Spleen (tissue), 11 donors: Measurements from ENCODE around the gene MB. TPM values are rescaled to one million over a fixed set of nuclear protein-coding genes. Genes with fewer than 3 reads are reported as not detected.
A peak's percentile ranks its signal among the peaks of the same experiment; 100 is the strongest.

ENCODE experiments used
- DNase-seq: peaks from one replicate; pipeline ENCODE4 v3.0.0-alpha.2; 2020
- H3K27ac ChIP-seq, 8 donors: fragments of 200-600 bp; sonication (generic) in 7 of 8; 1 replicate in 4 of 8; 2 replicates in 4 of 8; pipeline versions ENCODE4 v1.5.0 to v1.8.0; 2016 to 2021; ENCODE audit warnings: inconsistent platforms in 4 of 8, mild to moderate bottlenecking in 4 of 8, moderate library complexity in 1 of 8
- H3K27me3 ChIP-seq, 7 donors: fragments of 200-600 bp; sonication (generic) in 6 of 7; replicated peaks in 1 of 7; 1 replicate in 4 of 7; 2 replicates in 3 of 7; pipeline versions ENCODE4 v1.5.0 to v1.8.0; 2016 to 2021; ENCODE audit warnings: inconsistent platforms in 3 of 7, mild to moderate bottlenecking in 1 of 7
- H3K36me3 ChIP-seq, 6 donors: fragments of 200-600 bp; sonication (generic) in 5 of 6; 1 replicate in 4 of 6; 2 replicates in 2 of 6; pipeline versions ENCODE4 v1.5.0 to v1.8.0; 2016 to 2021; ENCODE audit warnings: inconsistent platforms in 2 of 6
- H3K4me1 ChIP-seq, 6 donors: fragments of 200-600 bp; sonication (generic) in 5 of 6; 1 replicate in 3 of 6; 2 replicates in 3 of 6; pipeline versions ENCODE4 v1.5.0 to v1.8.0; 2016 to 2021; ENCODE audit warnings: inconsistent platforms in 3 of 6
- H3K4me3 ChIP-seq, 8 donors: fragments of 200-600 bp; sonication (generic) in 7 of 8; 1 replicate in 4 of 8; 2 replicates in 4 of 8; pipeline versions ENCODE4 v1.5.0 to v1.8.0; 2016 to 2021; ENCODE audit warnings: inconsistent platforms in 4 of 8, mild to moderate bottlenecking in 4 of 8, moderate library complexity in 2 of 8
- H3K9me3 ChIP-seq, 8 donors: fragments of 200-600 bp; sonication (generic) in 7 of 8; 1 replicate in 4 of 8; 2 replicates in 4 of 8; pipeline versions ENCODE4 v1.5.0 to v1.8.0; 2016 to 2021; ENCODE audit warnings: inconsistent platforms in 4 of 8
- POLR2A ChIP-seq, 3 donors: fragments of 450-650 bp; IDR thresholded peaks; one replicate each; pipeline ENCODE4 v1.5.1; 2017; ENCODE audit warnings: antibody characterized with exemption in 3 of 3, mild to moderate bottlenecking in 1 of 3
- POLR2AphosphoS5 ChIP-seq, 3 donors: sonication (generic); formaldehyde crosslinking; IDR thresholded peaks; one replicate each; pipeline ENCODE4 v1.5.1; 2017; ENCODE audit warnings: antibody characterized with exemption in 3 of 3
- WGBS, 5 donors: extraction: QIAGEN DNeasy Blood & Tissue Kit in 3 of 5; methylation state at CpG; one replicate each; pipeline versions ENCODE4 v1.1.5 to v1.1.7; 2013 to 2018; 5-methylcytosine and 5-hydroxymethylcytosine counted together
- intact Hi-C: fragments of 100-400 bp; cut with DNase I; formaldehyde crosslinking; loops from one replicate; pipeline ENCODE4 v1.15.0; 2023; ENCODE audit warnings: low total_unique reads
- polyA plus RNA-seq, 3 donors: library from polyadenylated mRNA; stranded (reverse); fragments of 200-250 nt; gene quantifications; one replicate each; pipeline ENCODE4 v1.2.1, GENCODE V29; 2013
- total RNA-seq, 7 donors: library from RNA; depleted of rRNA in 3 of 7; stranded (reverse); fragments of >200 nt in 3 of 7; fragmentation: NEBNext Ultra II Directional in 4 of 7; extraction: Animal tissue kit (Norgen Biotek cat#: 25700) in 4 of 7; gene quantifications; one replicate each; pipeline versions ENCODE4 v1.1.0 to v1.2.1, GENCODE V29; 2016 to 2021
- TF ChIP-seq, protein P1 (sequence below), 11 experiments: fragments of 200-600 bp in 7 of 11; fragments of 450-650 bp in 4 of 11; sonication (generic) in 4 of 11; IDR thresholded peaks in 8 of 11; conservative IDR thresholded peaks in 3 of 11; 1 replicate in 7 of 11; 2 replicates in 4 of 11; pipeline versions ENCODE4 v1.4.0 to v1.8.0; 2016 to 2021; ENCODE audit warnings: antibody characterized with exemption in 11 of 11, inconsistent platforms in 4 of 11, mild to moderate bottlenecking in 1 of 11
- donor health status: healthy with polysubstance abuse.
- donor health status: DM: no; HTN: no; CAD: no; lungs with moderate emphysema.
- donor health status: DM: no; HTN: no; CAD: no.
- donor health status: Bipolar disorder and iron deficiency.
- donor health status: healthy.
- donor health status: DM: no; HTN: no; CAD: no.
- donor health status: DM: yes; HTN: yes; CAD: no.

Gene MB
- total and polyA plus RNA-seq, 10 donors = 0.64 to 5.0 (median 1.1) TPM; not detected in 6

DNA sequence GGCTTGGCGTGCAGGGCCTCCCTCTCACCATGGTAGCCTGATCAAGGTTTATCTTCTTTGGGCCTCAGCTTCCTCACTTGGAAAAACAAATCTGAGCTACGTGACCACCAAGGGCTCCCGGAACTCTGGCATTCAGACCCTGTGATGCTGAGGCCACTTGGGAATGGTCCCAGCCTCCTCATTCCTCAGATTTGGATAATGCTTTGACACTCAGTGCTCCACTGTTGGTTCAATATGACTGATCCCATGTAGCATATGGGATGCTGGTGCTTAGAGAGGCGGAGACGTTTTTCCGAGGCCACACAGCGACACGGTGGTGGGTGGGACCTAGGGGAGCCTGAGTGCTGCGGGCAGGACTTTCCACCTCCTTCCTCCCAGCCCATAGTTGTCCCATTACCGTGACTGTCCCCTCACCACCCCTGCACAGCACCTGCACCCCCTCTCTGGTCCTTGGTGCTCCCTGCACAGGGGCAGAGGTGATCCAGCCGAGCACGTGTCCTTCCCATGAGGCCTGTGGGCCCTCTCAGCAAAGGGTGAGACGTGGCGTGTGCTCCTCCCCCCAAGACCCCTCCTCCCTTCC, 23.1 kb downstream of the MB start:
- Histone ChIP-seq H3K9me3 (no peaks in the 10 kb centered on the region), H3K4me3 (no peak overlapping the region), H3K4me1 (peaks cover 0 to 9% (median 0%) of the 10 kb centered on the region in 6 donors), H3K36me3 (no peaks in the 10 kb centered on the region), H3K27me3 (peaks cover 0 to 4% (median 0%) of the 10 kb centered on the region in 7 donors), H3K27ac (no peak overlapping the region)
- WGBS, 5 donors = 72 to 93% (median 84%) methylated on average over 10 to 14 of the region's 14 CpGs
- DNase-seq = peak; percentile 35
- TF ChIP-seq, protein P1, sequence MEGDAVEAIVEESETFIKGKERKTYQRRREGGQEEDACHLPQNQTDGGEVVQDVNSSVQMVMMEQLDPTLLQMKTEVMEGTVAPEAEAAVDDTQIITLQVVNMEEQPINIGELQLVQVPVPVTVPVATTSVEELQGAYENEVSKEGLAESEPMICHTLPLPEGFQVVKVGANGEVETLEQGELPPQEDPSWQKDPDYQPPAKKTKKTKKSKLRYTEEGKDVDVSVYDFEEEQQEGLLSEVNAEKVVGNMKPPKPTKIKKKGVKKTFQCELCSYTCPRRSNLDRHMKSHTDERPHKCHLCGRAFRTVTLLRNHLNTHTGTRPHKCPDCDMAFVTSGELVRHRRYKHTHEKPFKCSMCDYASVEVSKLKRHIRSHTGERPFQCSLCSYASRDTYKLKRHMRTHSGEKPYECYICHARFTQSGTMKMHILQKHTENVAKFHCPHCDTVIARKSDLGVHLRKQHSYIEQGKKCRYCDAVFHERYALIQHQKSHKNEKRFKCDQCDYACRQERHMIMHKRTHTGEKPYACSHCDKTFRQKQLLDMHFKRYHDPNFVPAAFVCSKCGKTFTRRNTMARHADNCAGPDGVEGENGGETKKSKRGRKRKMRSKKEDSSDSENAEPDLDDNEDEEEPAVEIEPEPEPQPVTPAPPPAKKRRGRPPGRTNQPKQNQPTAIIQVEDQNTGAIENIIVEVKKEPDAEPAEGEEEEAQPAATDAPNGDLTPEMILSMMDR (IDR thresholded peaks at IDR 0.05 in 8 of 11, conservative IDR thresholded peaks at IDR 0.05 in 3 of 11) = no peak
- no peak for TF ChIP-seq POLR2AphosphoS5 (IDR thresholded peaks at IDR 0.05)
- TF ChIP-seq POLR2A (IDR thresholded peaks at IDR 0.05) = no peak
- intact Hi-C loops = no loop called here

DNA sequence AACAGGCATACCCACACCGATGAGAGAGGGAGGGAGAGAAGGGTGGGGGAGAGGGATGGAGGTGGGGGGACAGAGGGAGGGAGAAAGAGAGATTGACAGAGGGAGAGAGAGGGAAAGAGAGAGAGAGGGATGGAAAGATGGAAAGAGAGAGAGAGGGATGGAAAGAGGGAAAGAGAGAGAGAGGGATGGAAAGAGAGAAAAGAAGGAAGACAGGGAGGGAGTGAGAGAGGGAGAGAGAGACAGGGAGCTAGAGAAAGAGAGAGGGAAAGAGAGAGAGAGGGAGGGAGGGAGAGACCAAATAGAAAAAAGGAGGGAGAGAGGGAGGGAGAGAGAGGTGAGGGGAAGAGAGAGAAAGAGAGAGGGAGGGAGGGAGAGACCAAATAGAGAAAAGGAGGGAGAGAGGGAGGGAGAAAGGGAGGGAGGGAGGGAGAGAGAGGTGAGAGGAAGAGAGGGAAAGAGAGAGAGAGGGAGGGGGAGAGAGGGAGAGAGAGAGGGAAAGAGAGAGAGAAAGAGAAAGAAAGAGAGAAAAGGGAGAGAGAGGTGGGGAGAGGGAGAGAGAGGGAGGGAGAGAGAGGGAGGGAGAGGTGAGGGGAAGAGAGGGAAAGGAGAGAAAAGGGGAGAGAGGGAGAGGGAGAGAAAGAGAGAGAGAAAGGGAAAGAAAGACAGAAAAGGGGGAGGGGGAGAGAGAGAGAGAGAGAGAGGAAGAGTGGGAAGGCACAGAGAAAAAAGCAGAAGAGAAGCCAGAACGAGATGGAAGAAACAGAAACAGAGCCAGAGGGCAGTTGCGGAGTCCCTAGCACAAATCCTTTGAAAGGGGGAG, 23.8 kb downstream of the MB start:
- Histone ChIP-seq H3K27me3 (peaks cover 0 to 4% (median 0%) of the 10 kb centered on the region in 7 donors), H3K4me1 (peaks cover 0 to 16% (median 0%) of the 10 kb centered on the region in 6 donors), H3K4me3 (no peak overlapping the region), H3K36me3 (no peaks in the 10 kb centered on the region), H3K9me3 (no peaks in the 10 kb centered on the region), H3K27ac (no peak overlapping the region)
- intact Hi-C loops = no loop called here
- no peak for DNase-seq
- TF ChIP-seq POLR2AphosphoS5 (IDR thresholded peaks at IDR 0.05) = no peak
- no peak for TF ChIP-seq POLR2A (IDR thresholded peaks at IDR 0.05)
- TF ChIP-seq, protein P1 (IDR thresholded peaks at IDR 0.05 in 8 of 11, conservative IDR thresholded peaks at IDR 0.05 in 3 of 11) = no peak
- 43 to 56% (median 53%) methylated on average over 3 of the region's 3 CpGs for WGBS, 5 donors

DNA sequence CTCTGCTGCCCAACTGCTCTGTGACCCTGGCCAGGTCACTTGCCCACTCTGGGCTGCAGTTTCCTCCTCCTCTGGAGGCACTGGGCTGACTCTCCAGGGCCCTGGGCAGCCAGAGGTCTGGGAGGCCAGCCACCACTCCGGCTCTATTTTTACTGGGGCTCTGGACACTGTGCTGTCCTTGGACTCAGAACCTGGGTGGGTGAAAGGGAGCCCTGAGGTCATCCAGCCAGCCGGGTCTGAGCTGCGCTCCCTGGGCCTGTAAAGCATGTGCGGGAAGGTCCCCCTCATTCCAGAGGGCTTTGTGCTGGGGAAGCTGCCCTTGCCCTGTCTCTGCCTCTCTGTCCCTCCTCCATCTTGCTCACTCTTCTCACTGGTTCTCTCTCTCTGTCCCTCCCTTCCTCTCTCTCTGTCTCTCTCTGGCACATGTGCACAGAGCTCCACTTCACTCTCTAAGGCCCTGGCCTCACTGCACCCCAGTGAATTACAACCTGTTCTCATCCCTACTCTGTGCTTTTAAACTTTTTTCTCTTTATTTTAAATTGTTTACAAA, 24.6 kb downstream of the MB start:
- no peaks in the 10 kb centered on the region for H3K36me3 ChIP-seq

More for the DNA sequence above, 24.6 kb downstream of the MB start:
- DNase-seq = no peak
- Histone ChIP-seq H3K27ac (no peak overlapping the region), H3K4me3 (no peak overlapping the region), H3K9me3 (no peaks in the 10 kb centered on the region), H3K27me3 (peaks cover 0 to 4% (median 0%) of the 10 kb centered on the region in 7 donors), H3K4me1 (peaks cover 0 to 16% (median 0%) of the 10 kb centered on the region in 6 donors)
- intact Hi-C loops = no loop called here
- no peak for TF ChIP-seq POLR2AphosphoS5 (IDR thresholded peaks at IDR 0.05)
- TF ChIP-seq, protein P1 (IDR thresholded peaks at IDR 0.05 in 8 of 11, conservative IDR thresholded peaks at IDR 0.05 in 3 of 11) = no peak
- no peak for TF ChIP-seq POLR2A (IDR thresholded peaks at IDR 0.05)
- 71 to 86% (median 80%) methylated on average over 4 of the region's 4 CpGs for WGBS, 5 donors
